Breast epithelium (tissue), 4 donors: ENCODE data around the gene FRY. TPM values are rescaled to one million over a fixed set of nuclear protein-coding genes. Genes with fewer than 3 reads are reported as not detected.

Source experiments
- DNase-seq, 2 donors: peaks; one replicate each; pipeline ENCODE4 v3.0.0-alpha.2; 2019; ENCODE audit warnings: low spot score in 2 of 2
- H3K27ac ChIP-seq, 2 donors: fragments of 200-600 bp; sonication (generic) in 1 of 2; one replicate each; pipeline ENCODE4 v1.5.1; 2016 to 2019; ENCODE audit warnings: mild to moderate bottlenecking in 1 of 2
- H3K27me3 ChIP-seq, 2 donors: fragments of 200-600 bp; sonication (generic) in 1 of 2; one replicate each; pipeline versions ENCODE4 v1.5.1 to v1.6.0; 2017 to 2019; ENCODE audit warnings: control low read depth in 1 of 2, mild to moderate bottlenecking in 1 of 2
- H3K36me3 ChIP-seq: fragments of 200-600 bp; one replicate; pipeline ENCODE4 v1.5.1; 2019
- H3K4me1 ChIP-seq, 2 donors: fragments of 200-600 bp; sonication (generic); one replicate each; pipeline ENCODE4 v1.5.1; 2016 to 2019; ENCODE audit warnings: control low read depth in 1 of 2
- H3K4me3 ChIP-seq, 3 donors: fragments of 200-600 bp; sonication (generic); 1 replicate in 2 of 3; 2 replicates in 1 of 3; pipeline ENCODE4 v1.5.1; 2016 to 2019; ENCODE audit warnings: mild to moderate bottlenecking in 3 of 3, moderate library complexity in 2 of 3
- H3K9me3 ChIP-seq, 2 donors: fragments of 200-600 bp; sonication (generic) in 1 of 2; one replicate each; pipeline ENCODE4 v1.5.1; 2016 to 2019; ENCODE audit warnings: control low read depth in 1 of 2
- CTCF ChIP-seq, 3 donors: fragments of 450-650 bp; IDR thresholded peaks; one replicate each; pipeline ENCODE4 v1.5.1; 2016 to 2017; ENCODE audit warnings: antibody characterized with exemption in 3 of 3, mild to moderate bottlenecking in 3 of 3, moderate library complexity in 3 of 3
- POLR2A ChIP-seq: fragments of 450-650 bp; IDR thresholded peaks from one replicate; pipeline ENCODE4 v1.6.1; 2016; ENCODE audit warnings: antibody characterized with exemption, mild to moderate bottlenecking, moderate library complexity
- POLR2AphosphoS5 ChIP-seq, 3 donors: sonication (generic); formaldehyde crosslinking; IDR thresholded peaks; one replicate each; pipeline ENCODE4 v1.6.1; 2017; ENCODE audit warnings: antibody characterized with exemption in 3 of 3
- intact Hi-C: fragments of 100-400 bp; cut with DNase I; formaldehyde crosslinking; loops from one replicate; pipeline ENCODE4 v1.15.1; 2023; ENCODE audit warnings: low total_unique reads
- total RNA-seq, 3 donors: library from RNA; depleted of rRNA; stranded (reverse); fragments of >200 nt; gene quantifications; one replicate each; pipeline ENCODE4 v1.1.0, GENCODE V29; 2016

Gene FRY
- total RNA-seq, 3 donors from 2014 or later: 41.0 to 52.8 (median 46.4) TPM

- H3K9me3 ChIP-seq: no peaks in the 10 kb centered on the region
- H3K27me3 ChIP-seq: no peaks in the 10 kb centered on the region
- TF ChIP-seq POLR2A: no peak
- no peak for TF ChIP-seq POLR2AphosphoS5 (IDR thresholded peaks at IDR 0.05)
- no peak for TF ChIP-seq CTCF (IDR thresholded peaks at IDR 0.05)
- no peaks in the 10 kb centered on the region for H3K36me3 ChIP-seq
- H3K27ac ChIP-seq: peak overlapping the region in 1 of 2 donors; percentile 34
- H3K4me3 ChIP-seq: no peak overlapping the region
- DNase-seq: no peak
- H3K4me1 ChIP-seq: peaks cover 0 to 9% of the 10 kb centered on the region in 2 donors
- intact Hi-C loops: no loop called here
Measured at GRCh38 chr13:32136716-32137115, 105.1 kb downstream of the FRY start.

GRCh38 chr13:32139251-32139650 is 107.7 kb downstream of the FRY start:
- H3K4me3 ChIP-seq: no peak overlapping the region
- H3K4me1 ChIP-seq: peaks cover 0 to 9% of the 10 kb centered on the region in 2 donors
- H3K27me3 ChIP-seq: no peaks in the 10 kb centered on the region
- DNase-seq: no peak
- intact Hi-C loops: no loop called here
- no peak overlapping the region for H3K27ac ChIP-seq
- H3K9me3 ChIP-seq: no peaks in the 10 kb centered on the region
- no peak for TF ChIP-seq CTCF (IDR thresholded peaks at IDR 0.05)
- TF ChIP-seq POLR2A: no peak
- TF ChIP-seq POLR2AphosphoS5 (IDR thresholded peaks at IDR 0.05): no peak
- no peaks in the 10 kb centered on the region for H3K36me3 ChIP-seq

- Histone ChIP-seq H3K27ac (no peak overlapping the region), H3K4me3 (no peak overlapping the region), H3K36me3 (no peaks in the 10 kb centered on the region), H3K9me3 (no peaks in the 10 kb centered on the region), H3K4me1 (peaks cover 0 to under 1% of the 10 kb centered on the region in 2 donors), H3K27me3 (no peaks in the 10 kb centered on the region)
- TF ChIP-seq CTCF (IDR thresholded peaks at IDR 0.05) (no peak), POLR2A (no peak), POLR2AphosphoS5 (IDR thresholded peaks at IDR 0.05) (no peak)
- DNase-seq: no peak
- intact Hi-C loops: no loop called here
Measured at GRCh38 chr13:32140109-32140508, 108.5 kb downstream of the FRY start.

GRCh38 chr13:32141462-32141861 is 109.9 kb downstream of the FRY start:
- H3K9me3 ChIP-seq: no peaks in the 10 kb centered on the region
- no peaks in the 10 kb centered on the region for H3K4me1 ChIP-seq
- intact Hi-C loops: no loop called here
- no peaks in the 10 kb centered on the region for H3K36me3 ChIP-seq
- no peak for TF ChIP-seq POLR2AphosphoS5 (IDR thresholded peaks at IDR 0.05)
- TF ChIP-seq CTCF (IDR thresholded peaks at IDR 0.05): no peak
- no peak for TF ChIP-seq POLR2A
- no peak overlapping the region for H3K27ac ChIP-seq
- no peak overlapping the region for H3K4me3 ChIP-seq
- DNase-seq: no peak
- H3K27me3 ChIP-seq: no peaks in the 10 kb centered on the region

- Histone ChIP-seq H3K27ac (no peak overlapping the region), H3K36me3 (no peaks in the 10 kb centered on the region), H3K27me3 (no peaks in the 10 kb centered on the region), H3K9me3 (no peaks in the 10 kb centered on the region), H3K4me3 (no peak overlapping the region), H3K4me1 (no peaks in the 10 kb centered on the region)
- no peak for TF ChIP-seq CTCF (IDR thresholded peaks at IDR 0.05)
- no peak for TF ChIP-seq POLR2AphosphoS5 (IDR thresholded peaks at IDR 0.05)
- no peak for TF ChIP-seq POLR2A
- intact Hi-C loops: no loop called here
- DNase-seq: no peak
Measured at GRCh38 chr13:32142115-32142514, 110.5 kb downstream of the FRY start.
